CD1c-positive myeloid dendritic cell (primary cell): ENCODE data around the gene POC1A.

Experiments used
- DNase-seq: peaks from one replicate; pipeline ENCODE4 v3.0.0-alpha.2; 2016; ENCODE audit errors: extremely low spot score

Gene POC1A

DNA sequence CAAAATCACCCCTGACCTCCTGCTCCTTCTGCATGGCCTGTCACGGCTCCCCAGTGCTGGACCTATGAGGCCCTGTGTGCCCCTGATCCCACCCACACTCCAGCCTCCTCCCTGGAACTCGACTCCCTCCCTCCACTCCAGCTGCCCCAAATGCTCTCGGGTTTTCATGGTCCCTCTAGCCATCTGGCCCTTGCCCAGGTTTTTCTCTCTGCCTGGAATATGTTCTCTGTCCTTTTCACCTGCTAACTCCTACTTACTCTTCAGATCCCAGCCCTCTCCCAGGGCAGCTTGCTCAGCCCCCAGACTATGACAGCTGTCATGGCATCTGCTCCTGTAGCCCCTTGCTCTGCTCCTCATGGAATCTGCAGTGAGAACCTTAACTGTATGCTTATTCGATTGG lies 128.2 kb downstream of the POC1A start:
- DNase-seq, result no peak

DNA sequence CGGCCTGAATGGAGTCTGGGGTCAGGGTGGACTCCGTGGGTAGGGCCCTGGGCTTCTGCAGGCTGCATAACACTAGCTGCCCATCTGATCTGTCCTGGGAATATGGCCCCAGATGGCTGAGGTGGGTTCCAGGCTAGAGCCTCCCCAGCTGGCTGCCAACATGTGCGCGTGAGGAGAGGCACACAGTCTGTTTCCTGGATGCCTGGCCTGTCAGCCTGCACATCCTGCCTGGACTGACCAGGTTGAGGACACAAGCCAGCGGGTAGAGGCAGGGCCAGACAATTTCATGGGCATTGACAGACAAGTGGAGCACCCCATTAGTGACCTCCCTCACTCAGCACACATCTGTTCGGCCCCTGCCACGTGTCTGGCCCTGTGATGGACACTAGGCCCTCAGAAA lies 128.8 kb downstream of the POC1A start:
- no peak for DNase-seq
